HepG2 (cell line): ENCODE results near the gene MED12L. TPM values are rescaled to one million over a fixed set of nuclear protein-coding genes. Genes with fewer than 3 reads are reported as not detected.

Experiments used
- AGO2 ChIP-seq: fragments of 200-400 bp; formaldehyde crosslinking; optimal IDR thresholded peaks from 2 replicates; pipeline ENCODE3; 2017; ENCODE audit warnings: mild to moderate bottlenecking, low read depth, low read length, moderate library complexity
- BATF2 ChIP-seq: sonication (generic); formaldehyde crosslinking; IDR thresholded peaks from 2 replicates; pipeline ENCODE4 v1.8.0; 2022; ENCODE audit warnings: mild to moderate bottlenecking, missing genetic modification reagents, moderate library complexity
- DMTF1 ChIP-seq: sonication (generic); formaldehyde crosslinking; IDR thresholded peaks from 2 replicates; pipeline ENCODE4 v1.4.0; 2020; ENCODE audit warnings: mild to moderate bottlenecking, missing genetic modification reagents
- ELF3 ChIP-seq: IDR thresholded peaks from 2 replicates; pipeline ENCODE4 v1.6.1; 2016; ENCODE audit warnings: missing genetic modification reagents, missing compliant biosample characterization
- ETV6 ChIP-seq: sonication (generic); formaldehyde crosslinking; conservative IDR thresholded peaks from 2 replicates; pipeline ENCODE4 v1.4.0; 2020; ENCODE audit warnings: missing genetic modification reagents
- GABPB1 ChIP-seq: IDR thresholded peaks from 2 replicates; pipeline ENCODE4 v1.6.1; 2016; ENCODE audit warnings: mild to moderate bottlenecking, missing genetic modification reagents, moderate library complexity, missing compliant biosample characterization
- HNF1B ChIP-seq: sonication (generic); formaldehyde crosslinking; IDR thresholded peaks from 2 replicates; pipeline ENCODE4 v1.5.1; 2020; ENCODE audit warnings: mild to moderate bottlenecking, moderate library complexity, missing genetic modification reagents
- NFAT5 ChIP-seq: sonication (generic); formaldehyde crosslinking; IDR thresholded peaks from 2 replicates; pipeline ENCODE4 v1.4.0; 2020; ENCODE audit warnings: missing genetic modification reagents
- NFKB2 ChIP-seq: sonication (generic); formaldehyde crosslinking; IDR thresholded peaks from 2 replicates; pipeline ENCODE4 v1.4.0; 2020; ENCODE audit warnings: missing genetic modification reagents, borderline replicate concordance
- THAP9 ChIP-seq: sonication (generic); formaldehyde crosslinking; IDR thresholded peaks from 2 replicates; pipeline ENCODE4; 2020; ENCODE audit warnings: missing genetic modification reagents, mild to moderate bottlenecking, borderline replicate concordance
- ZBTB37 ChIP-seq: sonication (generic); formaldehyde crosslinking; IDR thresholded peaks from 2 replicates; pipeline ENCODE4 v1.4.0; 2020; ENCODE audit warnings: mild to moderate bottlenecking, missing genetic modification reagents
- ZC3H13 ChIP-seq: sonication (generic); formaldehyde crosslinking; IDR thresholded peaks from 2 replicates; pipeline ENCODE4 v1.8.1; 2023; ENCODE audit warnings: mild to moderate bottlenecking, missing genetic modification reagents, moderate library complexity
- ZNF251 ChIP-seq: sonication (generic); formaldehyde crosslinking; IDR thresholded peaks from 2 replicates; pipeline ENCODE4 v1.9.0; 2021; ENCODE audit warnings: mild to moderate bottlenecking, missing genetic modification reagents
- polyA plus RNA-seq, 8 experiments: library from polyadenylated mRNA; depleted of rRNA in 3 of 8; stranded (reverse) in 7 of 8; unstranded in 1 of 8; fragments of >200 nt; fragmentation: Illumina TruSeq in 4 of 8; extraction: Trizol in 4 of 8; gene quantifications; 2 replicates each; pipeline versions ENCODE4 v1.2.1 to v1.2.3, GENCODE V29; 2011 to 2016; ENCODE audit warnings: low read depth in 4 of 8, missing spikeins in 1 of 8, mixed read lengths in 1 of 8; ENCODE audit not compliant: insufficient read depth in 1 of 8
- total RNA-seq, 5 experiments: library from RNA; depleted of rRNA; stranded (reverse); fragments of >200 nt; fragmentation: Illumina TruSeq; extraction: Trizol; gene quantifications; 2 replicates each; pipeline ENCODE4 v1.2.3, GENCODE V29; 2016; ENCODE audit warnings: low read depth in 1 of 5

The MED12L gene
- total and polyA plus RNA-seq, 2 of the 13 experiments (the other 11 are each of a cell fraction or from before 2014, with no cell fraction given) = 0.07 to 0.64 TPM

- peak; percentile 79 for TF ChIP-seq ELF3 (CRISPR knock-in tag)
- TF ChIP-seq ZNF251 (CRISPR knock-in tag) = no peak
- no peak for TF ChIP-seq NFKB2 (CRISPR knock-in tag)
- no peak; the same call in 1 of the 2 replicates for TF ChIP-seq GABPB1 (CRISPR knock-in tag)
- no peak for TF ChIP-seq ZBTB37 (CRISPR knock-in tag)
- TF ChIP-seq BATF2 = no peak
- TF ChIP-seq HNF1B (CRISPR knock-in tag) = peak; percentile 88
- TF ChIP-seq ZC3H13 (CRISPR knock-in tag) = no peak
- no peak for TF ChIP-seq ETV6 (CRISPR knock-in tag)
- no peak for TF ChIP-seq DMTF1 (CRISPR knock-in tag)
- TF ChIP-seq NFAT5 (CRISPR knock-in tag) = no peak
- no peak for TF ChIP-seq THAP9 (CRISPR knock-in tag)
- TF ChIP-seq AGO2 = no peak
Observed at GRCh38 chr3:151197981-151198767, 112.7 kb downstream of the MED12L start (continued).
